ENCODE results near the gene CXXC5.

Gene CXXC5

GRCh38 chr5:139692679-139693308 lies 44.6 kb downstream of the CXXC5 start:
- no peak for DNase-seq (ENCODE audit: low read depth in 3 of 3)

GRCh38 chr5:139693676-139694364 lies 45.7 kb downstream of the CXXC5 start:
- no peak for DNase-seq (ENCODE audit: low read depth in 3 of 3)

GRCh38 chr5:139694556-139695177 lies 46.5 kb downstream of the CXXC5 start:
- no peak for DNase-seq (ENCODE audit: low read depth in 3 of 3)

- no peak for DNase-seq (ENCODE audit: low read depth in 3 of 3)
These were observed 47.0 kb downstream of the CXXC5 start for GRCh38 chr5:139695178-139695573.

- no peak for DNase-seq (ENCODE audit: low read depth in 3 of 3)
These were observed 48.2 kb downstream of the CXXC5 start for GRCh38 chr5:139696167-139696893.

GRCh38 chr5:139696894-139697658 lies 48.9 kb downstream of the CXXC5 start:
- DNase-seq (ENCODE audit: low read depth in 3 of 3) = peak in 1 of 3 experiments; percentile 24

GRCh38 chr5:139698490-139699146 lies 50.5 kb downstream of the CXXC5 start:
- DNase-seq (ENCODE audit: low read depth in 3 of 3) = no peak

- no peak for DNase-seq (ENCODE audit: low read depth in 3 of 3)
These were observed 51.2 kb downstream of the CXXC5 start for GRCh38 chr5:139699351-139699750.

- no peak for DNase-seq (ENCODE audit: low read depth in 3 of 3)
These were observed 52.5 kb downstream of the CXXC5 start for GRCh38 chr5:139700711-139701055.

- DNase-seq (ENCODE audit: low read depth in 3 of 3) = no peak
These were observed 53.0 kb downstream of the CXXC5 start for GRCh38 chr5:139701056-139701741.

GRCh38 chr5:139702548-139702947 lies 54.4 kb downstream of the CXXC5 start:
- DNase-seq (ENCODE audit: low read depth in 3 of 3) = no peak

GRCh38 chr5:139704748-139705147 lies 56.6 kb downstream of the CXXC5 start:
- no peak for DNase-seq (ENCODE audit: low read depth in 3 of 3)

GRCh38 chr5:139705191-139705590 lies 57.0 kb downstream of the CXXC5 start:
- DNase-seq (ENCODE audit: low read depth in 3 of 3) = no peak

- no peak for DNase-seq (ENCODE audit: low read depth in 3 of 3)
These were observed 57.8 kb downstream of the CXXC5 start for GRCh38 chr5:139705655-139706587.

GRCh38 chr5:139707445-139708003 lies 59.4 kb downstream of the CXXC5 start:
- no peak for DNase-seq (ENCODE audit: low read depth in 3 of 3)

- DNase-seq (ENCODE audit: low read depth in 3 of 3) = no peak
These were observed 60.3 kb downstream of the CXXC5 start for GRCh38 chr5:139708434-139708861.

- DNase-seq (ENCODE audit: low read depth in 3 of 3) = no peak
These were observed 60.9 kb downstream of the CXXC5 start for GRCh38 chr5:139708877-139709581.

- no peak for DNase-seq (ENCODE audit: low read depth in 3 of 3)
These were observed 61.6 kb downstream of the CXXC5 start for GRCh38 chr5:139709582-139710318.

All from stimulated activated CD4-positive, alpha-beta T cell treated with anti-CD3 and anti-CD28 coated beads, TNF-alpha, amount 100 ng/mL, for 24 hours (primary cell).